ENCODE data around the gene CREB3L2. TPM values are rescaled to one million over a fixed set of nuclear protein-coding genes. Genes with fewer than 3 reads are reported as not detected.
"Not testable (repeated sequence)": the region's sequence is repeated elsewhere in the genome, so short reads cannot be mapped to it uniquely, and the experiment has no call there.

CREB3L2 gene
- total and polyA plus RNA-seq, 4 experiments from 2014 or later: 6.8 to 41.3 (median 28.3) TPM

- intact Hi-C loops (cut with micrococcal nuclease): no loop called here
- peaks cover 5% of the 10 kb centered on the region for H3K4me1 ChIP-seq (ENCODE audit: insufficient read depth, low read length)
- H3K27me3 ChIP-seq (ENCODE audit: insufficient read depth, low read length): no peaks in the 10 kb centered on the region
- H3K36me3 ChIP-seq (ENCODE audit: insufficient read depth, low read length): no peaks in the 10 kb centered on the region
- Mint-ChIP-seq H3K36me3 (peaks cover 34 to 56% of the 10 kb centered on the region in 2 donors), H3K4me3 (no peak overlapping the region), H3K9me3 (peaks cover 3 to 20% (median 8%) of the 10 kb centered on the region in 8 donors), H3K4me1 (peaks cover 9 to 28% (median 11%) of the 10 kb centered on the region in 4 donors), H3K27ac (no peak overlapping the region), H3K27me3 (no peaks in the 10 kb centered on the region)
- POLR2A ChIA-PET (ENCODE audit: partially characterized antibody): no interaction called here
- no peak overlapping the region for H3K4me3 ChIP-seq (ENCODE audit: low read length in 2 of 2)
- H3K27ac ChIP-seq (ENCODE audit: low read depth, low read length): no peak overlapping the region
- no peak for DNase-seq
- peaks cover 0 to 4% of the 10 kb centered on the region in 2 donors for H3K9me3 ChIP-seq (ENCODE audit: control insufficient read depth in 1 of 2, low read length in 2 of 2)
- CTCF ChIA-PET (ENCODE audit: partially characterized antibody): interaction anchor here (0.9 to 1.3 kb wide), 2 partner anchors 16 to 17 kb away, joined by 3 to 4 read pairs; partner anchors contain the start of gene CREB3L2
These were observed 16.5 kb downstream of the CREB3L2 start for GRCh38 chr7:137985253-137985896.

GRCh38 chr7:137984181-137985041 lies 17.5 kb downstream of the CREB3L2 start:
- ChIA-PET POLR2A (ENCODE audit: partially characterized antibody) (no interaction called here), CTCF (ENCODE audit: partially characterized antibody) (interaction anchor here (0.9 to 1.3 kb wide), 2 partner anchors 17 to 18 kb away, joined by 3 to 4 read pairs; partner anchors contain the start of gene CREB3L2)
- Histone ChIP-seq H3K9me3 (ENCODE audit: control insufficient read depth in 1 of 2, low read length in 2 of 2) (peaks cover 0 to 4% of the 10 kb centered on the region in 2 donors), H3K4me1 (ENCODE audit: insufficient read depth, low read length) (peaks cover 5% of the 10 kb centered on the region), H3K27ac (ENCODE audit: low read depth, low read length) (no peak overlapping the region), H3K4me3 (ENCODE audit: low read length in 2 of 2) (no peak overlapping the region), H3K27me3 (ENCODE audit: insufficient read depth, low read length) (no peaks in the 10 kb centered on the region), H3K36me3 (ENCODE audit: insufficient read depth, low read length) (no peaks in the 10 kb centered on the region)
- H3K27ac Mint-ChIP-seq: no peak overlapping the region
- H3K4me3 Mint-ChIP-seq: no peak overlapping the region
- peaks cover 12 to 36% (median 15%) of the 10 kb centered on the region in 4 donors for H3K4me1 Mint-ChIP-seq
- H3K27me3 Mint-ChIP-seq: no peaks in the 10 kb centered on the region
- intact Hi-C loops (cut with micrococcal nuclease): no loop called here
- H3K36me3 Mint-ChIP-seq: peaks cover 37 to 59% of the 10 kb centered on the region in 2 donors
- no peak for DNase-seq
- H3K9me3 Mint-ChIP-seq: peaks cover 3 to 20% (median 8%) of the 10 kb centered on the region in 8 donors

- H3K27me3 ChIP-seq (ENCODE audit: insufficient read depth, low read length): no peaks in the 10 kb centered on the region
- peaks cover 5% of the 10 kb centered on the region for H3K4me1 ChIP-seq (ENCODE audit: insufficient read depth, low read length)
- peaks cover 12 to 41% (median 15%) of the 10 kb centered on the region in 4 donors for H3K4me1 Mint-ChIP-seq
- no peak overlapping the region for H3K4me3 Mint-ChIP-seq
- POLR2A ChIA-PET (ENCODE audit: partially characterized antibody): no interaction called here
- peak overlapping the region in 2 of 7 donors; percentile 12 to 66 for H3K27ac Mint-ChIP-seq
- CTCF ChIA-PET (ENCODE audit: partially characterized antibody): no interaction called here
- H3K36me3 Mint-ChIP-seq: peaks cover 37 to 63% of the 10 kb centered on the region in 2 donors
- no peak overlapping the region for H3K4me3 ChIP-seq (ENCODE audit: low read length in 2 of 2)
- H3K27ac ChIP-seq (ENCODE audit: low read depth, low read length): no peak overlapping the region
- peaks cover 0 to 4% of the 10 kb centered on the region in 2 donors for H3K9me3 ChIP-seq (ENCODE audit: control insufficient read depth in 1 of 2, low read length in 2 of 2)
- no peaks in the 10 kb centered on the region for H3K27me3 Mint-ChIP-seq
- no peak for DNase-seq
- intact Hi-C loops (cut with micrococcal nuclease): no loop called here
- H3K36me3 ChIP-seq (ENCODE audit: insufficient read depth, low read length): no peaks in the 10 kb centered on the region
- peaks cover 3 to 20% (median 8%) of the 10 kb centered on the region in 8 donors for H3K9me3 Mint-ChIP-seq
These were observed 18.4 kb downstream of the CREB3L2 start for GRCh38 chr7:137983323-137984008.

- intact Hi-C loops (cut with micrococcal nuclease); H3K4me1 ChIP-seq (ENCODE audit: insufficient read depth, low read length); H3K27ac Mint-ChIP-seq: not testable (repeated sequence)
These were observed 19.5 kb downstream of the CREB3L2 start for GRCh38 chr7:137982394-137982793.

GRCh38 chr7:137981668-137982067 lies 20.2 kb downstream of the CREB3L2 start:
- H3K4me3 ChIP-seq (ENCODE audit: low read length in 2 of 2): no peak overlapping the region
- H3K4me1 ChIP-seq (ENCODE audit: insufficient read depth, low read length): no peaks in the 10 kb centered on the region
- no peak for DNase-seq
- Mint-ChIP-seq H3K4me1 (peaks cover 5 to 49% (median 13%) of the 10 kb centered on the region in 4 donors), H3K9me3 (peaks cover 3 to 20% (median 8%) of the 10 kb centered on the region in 8 donors), H3K36me3 (peaks cover 35 to 63% of the 10 kb centered on the region in 2 donors), H3K4me3 (peak overlapping the region in 1 of 8 donors; percentile 26), H3K27me3 (no peaks in the 10 kb centered on the region), H3K27ac (no peak overlapping the region)
- POLR2A ChIA-PET (ENCODE audit: partially characterized antibody): no interaction called here
- CTCF ChIA-PET (ENCODE audit: partially characterized antibody): interaction anchor here (0.8 to 4.7 kb wide), 3 partner anchors 21 to 80 kb away, joined by 3 to 13 read pairs (median 4); no protein-coding TSS in a partner anchor
- intact Hi-C loops (cut with micrococcal nuclease): no loop called here
- no peaks in the 10 kb centered on the region for H3K27me3 ChIP-seq (ENCODE audit: insufficient read depth, low read length)
- no peak overlapping the region for H3K27ac ChIP-seq (ENCODE audit: low read depth, low read length)
- no peaks in the 10 kb centered on the region for H3K36me3 ChIP-seq (ENCODE audit: insufficient read depth, low read length)
- peaks cover 0 to 4% of the 10 kb centered on the region in 2 donors for H3K9me3 ChIP-seq (ENCODE audit: control insufficient read depth in 1 of 2, low read length in 2 of 2)

More at GRCh38 chr7:137982394-137982793, 19.5 kb downstream of the CREB3L2 start:
- not testable (repeated sequence) for H3K27me3 Mint-ChIP-seq; H3K36me3 ChIP-seq (ENCODE audit: insufficient read depth, low read length); H3K27me3 ChIP-seq (ENCODE audit: insufficient read depth, low read length); H3K4me3 Mint-ChIP-seq; DNase-seq; H3K9me3 ChIP-seq (ENCODE audit: control insufficient read depth in 1 of 2, low read length in 2 of 2); H3K4me3 ChIP-seq (ENCODE audit: low read length in 2 of 2); H3K27ac ChIP-seq (ENCODE audit: low read depth, low read length)
- POLR2A ChIA-PET (ENCODE audit: partially characterized antibody): interaction anchor here (0.6 kb wide), 1 partner anchor 19 kb away, joined by 3 read pairs; no protein-coding TSS in a partner anchor
- CTCF ChIA-PET (ENCODE audit: partially characterized antibody): interaction anchor here (1.4 kb wide), 1 partner anchor 20 kb away, joined by 4 read pairs; no protein-coding TSS in a partner anchor
- Mint-ChIP-seq H3K9me3 (peaks cover 3 to 20% (median 8%) of the 10 kb centered on the region in 8 donors), H3K4me1 (peaks cover 8 to 49% (median 15%) of the 10 kb centered on the region in 4 donors), H3K36me3 (peaks cover 35 to 63% of the 10 kb centered on the region in 2 donors)

GRCh38 chr7:137981175-137981574 lies 20.7 kb downstream of the CREB3L2 start:
- Mint-ChIP-seq H3K27ac (peak overlapping the region in 3 of 7 donors; percentile 37 to 83 (median 77)), H3K4me1 (peaks cover 6 to 48% (median 15%) of the 10 kb centered on the region in 4 donors), H3K4me3 (no peak overlapping the region), H3K9me3 (peaks cover 3 to 20% (median 8%) of the 10 kb centered on the region in 8 donors), H3K36me3 (peaks cover 35 to 62% of the 10 kb centered on the region in 2 donors), H3K27me3 (no peaks in the 10 kb centered on the region)
- intact Hi-C loops (cut with micrococcal nuclease): no loop called here
- H3K4me1 ChIP-seq (ENCODE audit: insufficient read depth, low read length): no peaks in the 10 kb centered on the region
- no peak for DNase-seq
- POLR2A ChIA-PET (ENCODE audit: partially characterized antibody): no interaction called here
- no peak overlapping the region for H3K27ac ChIP-seq (ENCODE audit: low read depth, low read length)
- CTCF ChIA-PET (ENCODE audit: partially characterized antibody): interaction anchor here (0.8 to 4.7 kb wide), 3 partner anchors 22 to 79 kb away, joined by 3 to 13 read pairs (median 4); no protein-coding TSS in a partner anchor
- H3K27me3 ChIP-seq (ENCODE audit: insufficient read depth, low read length): no peaks in the 10 kb centered on the region
- no peaks in the 10 kb centered on the region for H3K36me3 ChIP-seq (ENCODE audit: insufficient read depth, low read length)
- H3K9me3 ChIP-seq (ENCODE audit: control insufficient read depth in 1 of 2, low read length in 2 of 2): peaks cover 0 to 4% of the 10 kb centered on the region in 2 donors
- H3K4me3 ChIP-seq (ENCODE audit: low read length in 2 of 2): no peak overlapping the region
